DMS79 (cell line): Measurements from ENCODE around the gene SPRN.
"Not testable (repeated sequence)": the region's sequence is repeated elsewhere in the genome, so short reads cannot be mapped to it uniquely, and the experiment has no call there.

Source experiments
- DNase-seq: peaks from one replicate; lab custom pipeline; 2025; lab: John Stamatoyannopoulos, UW

SPRN gene, protein sequence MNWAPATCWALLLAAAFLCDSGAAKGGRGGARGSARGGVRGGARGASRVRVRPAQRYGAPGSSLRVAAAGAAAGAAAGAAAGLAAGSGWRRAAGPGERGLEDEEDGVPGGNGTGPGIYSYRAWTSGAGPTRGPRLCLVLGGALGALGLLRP

DNA sequence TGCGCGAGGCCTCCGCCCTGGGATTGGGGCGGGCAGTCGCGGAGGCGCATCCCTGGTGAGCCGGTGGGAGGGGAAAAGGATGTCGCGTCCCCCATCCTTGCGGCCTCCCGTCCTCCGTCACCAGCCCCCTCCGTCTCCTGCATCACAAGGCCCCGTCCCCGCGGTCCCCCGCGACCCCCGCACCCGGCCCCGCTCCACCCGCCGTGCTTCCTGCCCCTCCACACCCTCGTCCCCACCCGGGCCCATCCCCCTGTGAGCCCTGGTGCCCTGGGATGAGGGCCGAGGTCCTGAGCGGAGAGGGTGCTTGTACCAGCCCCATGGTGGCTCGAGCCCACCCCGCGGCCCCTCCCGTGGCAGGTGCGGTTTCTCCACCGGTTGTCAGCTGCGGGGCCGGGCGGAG is at the start of gene SPRN:
Gene SPRN, minus strand, starts transcription at position 25 of the 400 bp plus-strand sequence. CDS start 944 bp downstream, outside the sequence.
- not testable (repeated sequence) for DNase-seq

GRCh38 chr10:133474027-133474426 is 49.6 kb upstream of the SPRN start:
- no peak for DNase-seq

GRCh38 chr10:133473270-133473669 is 48.8 kb upstream of the SPRN start:
- no peak for DNase-seq

GRCh38 chr10:133471300-133472109 is 47.1 kb upstream of the SPRN start:
- no peak for DNase-seq

DNA sequence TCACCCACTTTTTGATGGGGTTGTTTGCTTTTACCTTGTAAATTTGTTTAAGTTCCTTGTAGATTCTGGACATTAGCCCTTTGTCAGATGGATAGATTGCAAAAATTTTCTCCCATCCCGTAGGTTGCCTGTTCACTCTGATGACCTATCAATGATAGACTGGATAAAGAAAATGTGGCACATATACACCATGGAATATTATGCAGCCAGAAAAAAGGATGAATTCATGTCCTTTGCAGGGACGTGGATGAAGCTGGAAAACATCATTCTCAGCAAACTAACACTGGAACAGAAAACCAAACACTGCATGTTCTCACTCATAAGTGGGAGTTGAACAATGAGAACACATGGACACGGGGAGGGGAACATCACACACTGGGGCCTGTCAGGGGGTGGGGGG is 44.8 kb upstream of the SPRN start:
- not testable (repeated sequence) for DNase-seq

DNA sequence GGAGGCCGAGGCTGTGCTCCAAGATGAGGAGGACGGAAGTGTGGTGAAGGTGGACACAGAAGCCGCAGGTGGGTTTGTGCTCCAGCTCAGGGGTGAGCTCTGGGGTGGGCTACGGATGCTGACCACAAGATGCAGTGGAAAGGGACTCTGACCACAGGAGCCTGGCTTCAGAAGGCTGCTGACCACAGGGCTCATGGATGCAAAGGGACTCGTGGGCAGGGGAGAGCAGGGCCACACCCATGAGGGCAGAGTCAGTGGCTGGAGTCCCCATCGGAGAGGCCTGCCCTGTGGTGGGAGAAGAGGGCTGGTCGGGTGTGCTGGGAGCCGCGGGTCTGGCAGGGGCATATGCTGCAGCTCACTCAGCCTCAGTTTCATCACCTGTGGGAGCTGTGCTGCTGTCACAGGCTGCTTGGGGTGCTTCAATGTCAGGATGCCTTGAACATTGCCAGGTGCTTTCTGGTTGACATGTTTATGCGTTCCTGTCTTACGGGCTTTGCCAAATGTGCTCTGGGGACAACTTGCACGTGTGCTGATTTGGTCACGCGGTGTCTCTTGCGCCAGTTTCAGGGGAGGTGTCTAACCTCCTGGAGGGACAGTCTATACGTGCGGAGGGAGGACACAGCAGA is 43.0 kb upstream of the SPRN start:
- no peak for DNase-seq

DNA sequence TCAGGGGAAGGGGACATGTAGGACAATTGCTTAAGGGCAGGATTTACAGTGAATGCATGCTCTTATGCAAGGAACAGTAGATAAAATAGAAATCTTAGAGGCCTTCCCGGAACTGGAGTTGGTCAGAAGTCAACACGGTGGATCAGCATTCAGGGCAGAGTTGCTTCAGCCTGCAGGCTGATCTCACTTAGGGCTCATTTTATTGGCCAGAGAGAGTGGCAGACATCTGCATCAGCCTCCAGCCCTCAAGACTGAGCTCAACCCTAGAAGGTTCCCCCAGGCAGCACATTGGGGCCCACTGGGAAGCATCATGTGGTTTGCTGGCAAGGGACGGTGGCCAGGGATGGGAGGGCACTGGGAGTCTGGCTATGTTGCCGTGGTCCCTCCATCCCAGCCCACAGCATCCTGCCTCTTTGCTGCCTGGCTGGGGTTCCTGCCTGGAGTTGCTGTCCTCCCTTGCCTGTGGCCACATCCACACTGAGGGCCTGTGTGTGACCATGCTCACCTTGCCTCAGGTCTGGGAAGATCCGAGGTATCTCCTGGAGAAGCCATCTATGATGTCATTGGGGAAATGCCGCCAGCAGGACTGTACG is 42.4 kb upstream of the SPRN start:
- DNase-seq = no peak

DNA sequence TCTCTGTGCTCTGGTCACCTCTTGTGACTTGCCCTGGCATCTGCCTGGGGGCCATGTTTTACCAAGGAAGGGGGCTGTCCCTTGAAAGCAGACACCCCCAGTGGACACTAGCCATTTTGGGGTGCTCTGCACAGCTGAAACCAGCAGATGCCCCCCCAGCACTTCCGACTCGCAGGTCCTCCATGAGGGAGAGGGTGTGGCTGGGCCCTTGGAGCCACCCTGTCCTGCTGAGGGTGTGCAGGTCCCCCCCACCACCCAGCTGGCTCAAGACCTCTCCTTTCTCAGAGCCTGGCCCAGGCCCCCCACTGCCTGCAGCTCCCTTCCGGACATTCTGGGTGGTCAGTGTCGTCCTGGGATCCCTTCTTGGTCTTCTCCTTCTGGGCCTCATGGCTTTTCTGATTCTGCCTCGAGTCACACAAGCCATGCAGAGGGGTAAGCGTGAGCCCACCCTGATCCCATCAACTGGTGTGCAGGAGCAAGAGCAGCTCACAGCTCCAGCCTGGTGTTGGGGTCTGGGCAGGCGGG is 41.6 kb upstream of the SPRN start:
- DNase-seq = no peak

- DNase-seq = no peak
Measured at GRCh38 chr10:133465191-133465949, 40.9 kb upstream of the SPRN start.

- DNase-seq = no peak
Measured at GRCh38 chr10:133464582-133465031, 40.2 kb upstream of the SPRN start.

DNA sequence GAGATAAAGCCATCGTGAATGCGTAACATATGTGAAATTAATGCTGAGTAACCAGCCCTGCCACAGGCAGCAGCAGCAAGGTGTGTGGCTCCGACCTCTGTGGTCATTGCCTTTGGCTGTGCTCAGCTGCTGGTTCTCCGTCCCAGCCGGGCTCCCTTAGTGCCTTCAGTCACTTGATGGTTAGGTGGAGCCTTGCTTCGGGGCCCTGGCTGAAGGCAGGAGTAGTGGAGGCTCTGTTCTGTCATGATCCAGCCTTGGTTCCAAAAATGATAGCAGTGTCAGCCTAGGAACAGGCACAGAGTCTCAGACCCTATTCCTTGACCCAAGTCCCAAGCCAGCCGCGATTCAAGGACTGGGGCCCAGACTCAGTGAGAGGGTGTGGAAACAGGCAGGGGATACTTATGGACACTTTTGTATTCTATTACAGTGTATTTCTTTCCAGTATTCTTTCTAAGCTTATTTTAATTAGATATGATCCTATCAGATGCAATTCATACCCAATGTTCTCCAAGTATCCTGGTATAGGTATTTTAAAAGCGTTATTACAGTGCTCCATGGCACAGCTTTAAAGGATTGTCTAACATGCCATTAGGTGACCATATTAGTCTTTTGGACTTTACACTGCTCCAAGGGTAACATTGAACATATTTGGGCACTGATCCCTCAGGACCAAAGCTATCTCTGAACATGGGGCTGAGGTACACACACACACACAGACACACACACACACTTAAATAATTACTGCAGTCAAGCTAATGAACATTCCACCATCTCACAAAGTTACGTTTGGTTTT is 38.3 kb upstream of the SPRN start:
- no peak for DNase-seq

- DNase-seq = no peak
Measured at GRCh38 chr10:133461841-133462240, 37.4 kb upstream of the SPRN start.

DNA sequence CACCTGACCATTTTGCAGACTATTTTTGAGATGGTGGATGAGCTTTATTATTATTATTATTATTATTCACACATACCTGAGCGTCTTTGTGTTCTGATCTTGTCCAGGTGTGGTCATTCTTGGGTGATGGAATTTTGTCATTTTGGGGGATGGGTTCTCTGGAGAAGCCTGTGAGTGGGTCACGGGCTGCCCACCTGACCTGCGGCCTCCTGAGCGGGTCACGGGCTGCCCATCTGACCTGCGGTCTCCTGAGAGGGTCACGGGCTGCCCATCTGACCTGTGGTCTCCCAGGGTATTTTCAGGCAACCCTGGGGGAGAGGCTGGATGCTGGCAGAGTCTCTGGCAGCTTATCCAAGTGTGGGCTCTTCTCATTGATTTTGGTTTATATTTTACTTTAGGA is 36.6 kb upstream of the SPRN start:
- DNase-seq = no peak

- DNase-seq = no peak
Measured at GRCh38 chr10:133460208-133460769, 35.9 kb upstream of the SPRN start.

- DNase-seq = no peak
Measured at GRCh38 chr10:133459454-133460207, 35.2 kb upstream of the SPRN start.

- DNase-seq = no peak
Measured at GRCh38 chr10:133458710-133459453, 34.5 kb upstream of the SPRN start.

DNA sequence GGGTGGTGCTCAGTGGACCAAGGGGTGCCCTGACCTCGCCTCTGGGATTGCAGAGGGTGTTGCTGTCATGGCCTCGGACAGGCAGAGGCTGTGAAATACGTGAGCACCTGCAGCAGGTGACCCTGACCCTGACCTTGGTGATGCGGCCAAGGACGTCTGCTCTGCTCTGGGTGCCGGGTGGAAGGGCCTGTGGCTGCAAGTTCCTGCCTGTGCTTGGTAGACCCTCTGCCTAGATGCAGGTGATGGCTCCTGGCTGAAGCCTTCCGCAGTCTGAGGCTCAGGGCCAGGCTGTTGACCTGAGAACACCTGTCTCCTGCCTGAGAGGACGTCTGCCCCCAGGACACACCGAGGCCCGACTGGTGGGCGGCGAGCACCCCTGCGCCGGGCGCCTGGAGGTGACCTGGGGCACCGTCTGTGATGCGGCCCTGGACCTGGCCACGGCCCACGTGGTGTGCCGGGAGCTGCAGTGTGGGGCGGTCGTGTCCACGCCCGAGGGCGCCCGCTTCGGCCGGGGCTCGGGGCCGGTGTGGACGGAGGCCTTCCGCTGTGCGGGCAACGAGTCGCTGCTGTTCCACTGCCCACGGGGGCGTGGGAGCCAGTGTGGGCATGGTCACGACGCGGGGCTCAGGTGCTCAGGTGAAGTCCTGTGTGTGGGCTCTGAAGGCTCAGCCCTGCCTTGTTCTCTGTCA is 33.7 kb upstream of the SPRN start:
- no peak for DNase-seq

DNA sequence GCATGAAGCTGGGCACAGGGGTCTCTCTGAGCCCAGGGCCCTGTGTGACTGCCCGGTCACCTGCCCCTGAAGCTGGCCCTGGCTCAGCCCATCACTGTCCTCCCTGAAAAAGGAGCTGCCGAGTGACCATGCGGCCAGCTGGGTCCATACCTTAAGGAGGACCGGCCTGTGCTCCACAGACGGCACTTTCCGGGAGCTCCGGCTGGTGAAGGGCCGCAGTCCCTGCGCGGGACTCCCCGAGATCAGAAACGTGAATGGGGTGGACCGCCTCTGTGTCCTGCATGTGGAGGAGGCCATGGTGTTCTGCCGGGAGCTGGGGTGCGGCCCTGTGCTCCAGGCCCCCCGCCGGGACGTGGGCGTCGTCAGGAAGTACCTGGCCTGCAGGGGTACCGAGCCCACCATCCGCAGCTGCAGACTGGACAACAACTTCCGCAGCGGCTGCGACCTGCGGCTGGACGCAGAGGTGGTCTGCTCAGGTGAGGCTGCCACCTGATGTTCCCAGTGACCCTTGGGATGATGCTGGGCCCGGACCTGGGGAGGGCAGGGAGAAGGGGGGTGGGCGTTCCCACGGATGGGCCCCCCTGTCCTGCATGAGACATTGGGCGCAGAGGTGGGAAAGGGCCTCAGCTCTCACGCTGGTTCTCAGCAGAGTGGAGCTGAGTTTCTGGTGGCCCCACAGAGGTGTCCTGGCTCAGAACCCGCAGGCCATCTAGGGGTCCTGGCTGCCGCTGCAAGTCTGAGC is 32.8 kb upstream of the SPRN start:
- DNase-seq = no peak
